HepG2 (cell line): ENCODE results near the gene ALDH3A1. TPM values are rescaled to one million over a fixed set of nuclear protein-coding genes. Genes with fewer than 3 reads are reported as not detected.

Experiments used
- AKAP8 ChIP-seq: sonication (generic); formaldehyde crosslinking; IDR thresholded peaks from 2 replicates; pipeline ENCODE4 v1.5.1; 2020; ENCODE audit warnings: mild to moderate bottlenecking, missing genetic modification reagents
- BHLHE40 ChIP-seq: IDR thresholded peaks from 2 replicates; pipeline ENCODE4 v1.6.1; 2011; ENCODE audit warnings: low read length, improper control_type of control experiment
- CBX2 ChIP-seq, 2 experiments: fragments of 200-600 bp in 1 of 2; sonication (generic); formaldehyde crosslinking in 1 of 2; IDR thresholded peaks; 2 replicates each; pipeline versions ENCODE4 v1.7.0 to v1.8.1; 2018 to 2022; ENCODE audit warnings: low read depth in 2 of 2, low read length in 1 of 2, mild to moderate bottlenecking in 1 of 2, missing genetic modification reagents in 1 of 2
- CHD2 ChIP-seq: IDR thresholded peaks from 2 replicates; pipeline ENCODE4 v1.6.1; 2011; ENCODE audit warnings: low read depth, low read length, improper control_type of control experiment
- GATAD2A ChIP-seq: IDR thresholded peaks from 2 replicates; pipeline ENCODE4 v1.6.1; 2016
- GMEB1 ChIP-seq: sonication (generic); formaldehyde crosslinking; IDR thresholded peaks from 2 replicates; pipeline ENCODE4 v1.5.1; 2020; ENCODE audit warnings: missing genetic modification reagents, mild to moderate bottlenecking, borderline replicate concordance
- HES4 ChIP-seq: sonication (generic); formaldehyde crosslinking; IDR thresholded peaks from 2 replicates; pipeline ENCODE4 v1.9.0; 2021; ENCODE audit warnings: mild to moderate bottlenecking, missing genetic modification reagents, borderline replicate concordance
- HHEX ChIP-seq: IDR thresholded peaks from 2 replicates; pipeline ENCODE4 v1.6.1; 2016; ENCODE audit warnings: control low read depth
- IRF9 ChIP-seq: sonication (generic); formaldehyde crosslinking; IDR thresholded peaks from 2 replicates; pipeline ENCODE4 v1.8.0; 2022; ENCODE audit warnings: missing genetic modification reagents, mild to moderate bottlenecking, borderline replicate concordance
- KDM1A ChIP-seq: IDR thresholded peaks from 2 replicates; pipeline ENCODE4 v1.6.1; 2016; ENCODE audit warnings: missing compliant biosample characterization
- MED1 ChIP-seq: sonication (generic); formaldehyde crosslinking; IDR thresholded peaks from 2 replicates; pipeline ENCODE4 v1.4.0; 2020; ENCODE audit warnings: missing genetic modification reagents
- MED13 ChIP-seq: sonication (generic); formaldehyde crosslinking; IDR thresholded peaks from 2 replicates; pipeline ENCODE4 v1.5.0; 2020; ENCODE audit warnings: missing genetic modification reagents
- PAWR ChIP-seq: sonication (generic); formaldehyde crosslinking; IDR thresholded peaks from 2 replicates; pipeline ENCODE4 v1.4.0; 2020; ENCODE audit warnings: missing genetic modification reagents, mild to moderate bottlenecking, borderline replicate concordance
- PLRG1 ChIP-seq: fragments of 450-650 bp; conservative IDR thresholded peaks from 2 replicates; pipeline ENCODE4 v1.6.1; 2016
- RBM39 ChIP-seq: fragments of 200-400 bp; formaldehyde crosslinking; IDR thresholded peaks from one replicate; pipeline ENCODE4 v1.6.1; 2018; ENCODE audit warnings: antibody characterized with exemption, mild to moderate bottlenecking, low read depth, low read length; ENCODE audit not compliant: poor library complexity, severe bottlenecking
- TBX2 ChIP-seq: sonication (generic); formaldehyde crosslinking; IDR thresholded peaks from 2 replicates; pipeline ENCODE4 v1.5.0; 2020; ENCODE audit warnings: missing genetic modification reagents, mild to moderate bottlenecking, borderline replicate concordance
- ZNF33B ChIP-seq: sonication (generic); formaldehyde crosslinking; IDR thresholded peaks from 2 replicates; pipeline ENCODE4 v1.5.1; 2020; ENCODE audit warnings: mild to moderate bottlenecking, missing genetic modification reagents
- ZNF382 ChIP-seq: sonication (generic); formaldehyde crosslinking; IDR thresholded peaks from 2 replicates; pipeline ENCODE4 v1.5.0; 2020; ENCODE audit warnings: missing genetic modification reagents, mild to moderate bottlenecking, borderline replicate concordance
- ZNF432 ChIP-seq: sonication (generic); formaldehyde crosslinking; IDR thresholded peaks from 2 replicates; pipeline ENCODE4 v1.5.0; 2020; ENCODE audit warnings: missing genetic modification reagents, mild to moderate bottlenecking, borderline replicate concordance
- ZNF550 ChIP-seq: sonication (generic); formaldehyde crosslinking; IDR thresholded peaks from 2 replicates; pipeline ENCODE4 v1.4.0; 2020; ENCODE audit warnings: mild to moderate bottlenecking, missing genetic modification reagents, borderline replicate concordance
- ZSCAN25 ChIP-seq: sonication (generic); formaldehyde crosslinking; IDR thresholded peaks from 2 replicates; pipeline ENCODE4 v1.8.0; 2022; ENCODE audit warnings: mild to moderate bottlenecking, missing genetic modification reagents
- polyA plus RNA-seq, 8 experiments: library from polyadenylated mRNA; depleted of rRNA in 3 of 8; stranded (reverse) in 7 of 8; unstranded in 1 of 8; fragments of >200 nt; fragmentation: Illumina TruSeq in 4 of 8; extraction: Trizol in 4 of 8; gene quantifications; 2 replicates each; pipeline versions ENCODE4 v1.2.1 to v1.2.3, GENCODE V29; 2011 to 2016; ENCODE audit warnings: low read depth in 4 of 8, missing spikeins in 1 of 8, mixed read lengths in 1 of 8; ENCODE audit not compliant: insufficient read depth in 1 of 8
- total RNA-seq, 5 experiments: library from RNA; depleted of rRNA; stranded (reverse); fragments of >200 nt; fragmentation: Illumina TruSeq; extraction: Trizol; gene quantifications; 2 replicates each; pipeline ENCODE4 v1.2.3, GENCODE V29; 2016; ENCODE audit warnings: low read depth in 1 of 5
- TF ChIP-seq, protein P1 (sequence below): IDR thresholded peaks from 2 replicates; pipeline ENCODE4 v1.6.1; 2016; ENCODE audit warnings: control low read depth
- TF ChIP-seq, protein P2 (sequence below): sonication (generic); formaldehyde crosslinking; IDR thresholded peaks from 2 replicates; pipeline ENCODE4 v1.5.1; 2020; ENCODE audit warnings: mild to moderate bottlenecking, missing genetic modification reagents, borderline replicate concordance
- TF ChIP-seq, protein P3 (sequence below): sonication (generic); formaldehyde crosslinking; conservative IDR thresholded peaks from 2 replicates; pipeline ENCODE4 v1.4.0; 2020; ENCODE audit warnings: missing genetic modification reagents

ALDH3A1 gene
- total and polyA plus RNA-seq, 2 of the 13 experiments (the other 11 are each of a cell fraction or from before 2014, with no cell fraction given), result 0.07 to 0.62 TPM

DNA sequence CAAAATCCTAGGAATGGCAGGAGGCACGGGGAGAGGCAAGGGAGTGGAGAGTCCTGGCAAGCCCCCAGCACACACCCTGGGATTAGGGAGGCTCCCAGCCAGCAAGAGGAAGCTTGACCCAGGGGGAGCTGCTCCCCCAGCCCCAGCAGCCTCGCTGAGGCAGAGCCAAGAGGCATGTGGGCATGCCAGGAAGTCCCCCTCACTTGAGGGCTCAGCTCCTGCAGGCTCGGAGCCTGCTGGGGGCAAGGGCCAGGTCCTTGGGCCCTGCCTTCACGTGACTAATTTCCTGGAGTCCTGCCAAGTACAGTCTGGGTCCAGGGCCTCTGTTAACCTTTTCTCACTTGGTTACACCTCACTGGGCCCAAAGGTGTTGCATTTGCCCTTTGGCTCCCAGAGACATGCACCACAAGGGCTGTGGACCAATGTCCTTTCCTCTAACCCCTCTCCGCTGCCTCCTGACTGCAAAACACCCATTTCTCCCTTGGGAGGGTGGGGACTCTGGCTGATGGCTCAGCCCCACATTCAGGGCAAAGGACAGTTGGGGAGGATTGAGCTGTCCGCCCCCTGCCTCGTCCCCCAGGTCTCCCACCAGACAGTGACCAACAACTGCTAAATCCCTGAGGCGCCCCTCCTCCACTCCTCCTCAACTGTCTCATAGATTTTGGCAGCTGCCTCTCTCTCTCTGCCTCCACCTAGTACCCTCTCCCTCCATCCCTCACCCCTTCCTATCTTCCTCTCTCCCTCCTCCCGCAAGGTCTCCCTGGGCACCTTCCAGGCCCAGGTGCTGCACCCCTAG lies 27.3 kb downstream of the ALDH3A1 start (continued):
- TF ChIP-seq MED1 (CRISPR knock-in tag) (peak; percentile 59; the same call in 1 of the 2 replicates), ZNF33B (CRISPR knock-in tag) (0 out of 2 replicates have a peak, but pooled peaks have one; percentile 54), CBX2 (IDR thresholded peaks at IDR 0.05; ENCODE audit: low read depth, low read length) (no peak), CBX2 (CRISPR knock-in tag; IDR thresholded peaks at IDR 0.05; ENCODE audit: low read depth) (no peak), HHEX (CRISPR knock-in tag) (peak; percentile 53; the same call in 1 of the 2 replicates), PLRG1 (no peak), MED13 (no peak), IRF9 (CRISPR knock-in tag) (0 out of 2 replicates have a peak, but pooled peaks have one; percentile 27), AKAP8 (no peak), PAWR (no peak), ZNF432 (CRISPR knock-in tag) (no peak), RBM39 (no peak), TBX2 (peak; percentile 99), CHD2 (no peak), ZNF550 (CRISPR knock-in tag) (no peak), KDM1A (CRISPR knock-in tag) (no peak), HES4 (no peak), BHLHE40 (peak; percentile 88), ZNF382 (CRISPR knock-in tag) (no peak), GMEB1 (CRISPR knock-in tag) (peak; percentile 26; the same call in 1 of the 2 replicates), ZSCAN25 (CRISPR knock-in tag) (peak; percentile 92), GATAD2A (CRISPR knock-in tag) (peak; percentile 64; the same call in 1 of the 2 replicates)
- TF ChIP-seq, protein P1, sequence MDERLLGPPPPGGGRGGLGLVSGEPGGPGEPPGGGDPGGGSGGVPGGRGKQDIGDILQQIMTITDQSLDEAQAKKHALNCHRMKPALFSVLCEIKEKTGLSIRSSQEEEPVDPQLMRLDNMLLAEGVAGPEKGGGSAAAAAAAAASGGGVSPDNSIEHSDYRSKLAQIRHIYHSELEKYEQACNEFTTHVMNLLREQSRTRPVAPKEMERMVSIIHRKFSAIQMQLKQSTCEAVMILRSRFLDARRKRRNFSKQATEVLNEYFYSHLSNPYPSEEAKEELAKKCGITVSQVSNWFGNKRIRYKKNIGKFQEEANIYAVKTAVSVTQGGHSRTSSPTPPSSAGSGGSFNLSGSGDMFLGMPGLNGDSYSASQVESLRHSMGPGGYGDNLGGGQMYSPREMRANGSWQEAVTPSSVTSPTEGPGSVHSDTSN (CRISPR knock-in tag), result no peak
- TF ChIP-seq, protein P2, sequence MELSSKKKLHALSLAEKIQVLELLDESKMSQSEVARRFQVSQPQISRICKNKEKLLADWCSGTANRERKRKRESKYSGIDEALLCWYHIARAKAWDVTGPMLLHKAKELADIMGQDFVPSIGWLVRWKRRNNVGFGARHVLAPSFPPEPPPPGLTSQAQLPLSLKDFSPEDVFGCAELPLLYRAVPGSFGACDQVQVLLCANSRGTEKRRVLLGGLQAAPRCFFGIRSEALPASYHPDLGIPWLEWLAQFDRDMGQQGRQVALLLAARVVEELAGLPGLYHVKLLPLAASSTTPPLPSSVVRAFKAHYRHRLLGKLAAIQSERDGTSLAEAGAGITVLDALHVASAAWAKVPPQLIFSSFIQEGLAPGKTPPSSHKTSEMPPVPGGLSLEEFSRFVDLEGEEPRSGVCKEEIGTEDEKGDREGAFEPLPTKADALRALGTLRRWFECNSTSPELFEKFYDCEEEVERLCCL (CRISPR knock-in tag), result no peak
- TF ChIP-seq, protein P3, sequence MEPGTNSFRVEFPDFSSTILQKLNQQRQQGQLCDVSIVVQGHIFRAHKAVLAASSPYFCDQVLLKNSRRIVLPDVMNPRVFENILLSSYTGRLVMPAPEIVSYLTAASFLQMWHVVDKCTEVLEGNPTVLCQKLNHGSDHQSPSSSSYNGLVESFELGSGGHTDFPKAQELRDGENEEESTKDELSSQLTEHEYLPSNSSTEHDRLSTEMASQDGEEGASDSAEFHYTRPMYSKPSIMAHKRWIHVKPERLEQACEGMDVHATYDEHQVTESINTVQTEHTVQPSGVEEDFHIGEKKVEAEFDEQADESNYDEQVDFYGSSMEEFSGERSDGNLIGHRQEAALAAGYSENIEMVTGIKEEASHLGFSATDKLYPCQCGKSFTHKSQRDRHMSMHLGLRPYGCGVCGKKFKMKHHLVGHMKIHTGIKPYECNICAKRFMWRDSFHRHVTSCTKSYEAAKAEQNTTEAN (CRISPR knock-in tag), result no peak
